ENCODE data around the gene FAM76B. TPM values are rescaled to one million over a fixed set of nuclear protein-coding genes. Genes with fewer than 3 reads are reported as not detected.

Gene FAM76B
- total RNA-seq, 8 experiments from 2014 or later = 14.4 to 53.4 (median 30.5) TPM

GRCh38 chr11:95720195-95720594 lies 69.4 kb downstream of the FAM76B start:
- peak in 1 of 8 experiments; percentile 11 for ATAC-seq (replicated peaks in 6 of 8)
- Histone ChIP-seq H3K27ac (no peak overlapping the region), H3K4me1 (replicated peaks in 1 of 2) (peaks cover 4 to 5% of the 10 kb centered on the region in 2 donors), H3K4me3 (no peak overlapping the region)
- WGBS, 10 experiments = 0 to 55% (median 30%) methylated on average over 1 to 2 of the region's 3 CpGs
- in situ Hi-C loops (cut with MboI; ENCODE audit: low pct_unique_long_range_greater_than_20kb in 2 of 9, low sequenced_read_pairs in 9 of 9, unreplicated experiment in 9 of 9) = no loop called here

Other genes starting within 250 kb of the FAM76B start
- 10 to 100 TPM; 17.5 to 83.5 (median 62.2) TPM for gene CEP57, start 716 bp upstream of the FAM76B start, total RNA-seq
- 10 to 100 TPM; 20.1 to 47.8 (median 38.3) TPM for gene MTMR2, start 134.3 kb upstream of the FAM76B start, total RNA-seq